Measurements from ENCODE around the gene ITSN2.

The ITSN2 gene

GRCh38 chr2:24207359-24207758 is 153.0 kb downstream of the ITSN2 start:
- DNase-seq, result no peak
- Histone ChIP-seq H3K27ac (no peak overlapping the region), H3K27me3 (replicated peaks) (no peaks in the 10 kb centered on the region), H3K36me3 (replicated peaks) (peaks cover 6% of the 10 kb centered on the region), H3K4me3 (ENCODE audit: low read depth, low read length) (no peak overlapping the region)
- in situ Hi-C loops (cut with HindIII; ENCODE audit: low pct_ligation_motif_present, low sequenced_read_pairs), result no loop called here
- TF ChIP-seq CTCF (IDR thresholded peaks at IDR 0.05; ENCODE audit: low read depth, low read length, missing control alignments), result no peak

DNA sequence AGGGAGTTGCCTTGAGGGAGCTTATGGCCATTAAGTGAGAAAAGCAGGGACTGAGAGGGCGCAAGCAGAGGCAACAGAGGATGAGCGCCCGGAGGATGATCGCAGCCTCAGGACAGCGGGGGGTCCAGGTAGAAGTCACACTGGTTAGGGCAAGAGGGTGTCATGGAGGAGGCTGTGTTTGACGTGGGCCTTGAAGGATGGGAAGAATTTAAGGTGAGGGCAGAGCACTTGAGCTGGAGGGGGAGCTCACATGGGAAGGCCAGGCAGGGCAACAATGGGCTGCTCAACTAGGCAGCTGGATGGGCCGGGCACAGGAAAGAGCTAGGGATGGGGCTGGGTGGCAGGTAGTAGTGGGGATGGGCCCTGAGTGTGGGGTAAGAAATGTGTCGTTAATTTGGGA is 153.6 kb downstream of the ITSN2 start:
- H3K36me3 ChIP-seq (replicated peaks), result peaks cover 6% of the 10 kb centered on the region
- no peak overlapping the region for H3K4me3 ChIP-seq (ENCODE audit: low read depth, low read length)
- H3K27ac ChIP-seq, result no peak overlapping the region
- H3K27me3 ChIP-seq (replicated peaks), result no peaks in the 10 kb centered on the region
- DNase-seq, result no peak
- no peak for TF ChIP-seq CTCF (IDR thresholded peaks at IDR 0.05; ENCODE audit: low read depth, low read length, missing control alignments)
- in situ Hi-C loops (cut with HindIII; ENCODE audit: low pct_ligation_motif_present, low sequenced_read_pairs), result no loop called here

DNA sequence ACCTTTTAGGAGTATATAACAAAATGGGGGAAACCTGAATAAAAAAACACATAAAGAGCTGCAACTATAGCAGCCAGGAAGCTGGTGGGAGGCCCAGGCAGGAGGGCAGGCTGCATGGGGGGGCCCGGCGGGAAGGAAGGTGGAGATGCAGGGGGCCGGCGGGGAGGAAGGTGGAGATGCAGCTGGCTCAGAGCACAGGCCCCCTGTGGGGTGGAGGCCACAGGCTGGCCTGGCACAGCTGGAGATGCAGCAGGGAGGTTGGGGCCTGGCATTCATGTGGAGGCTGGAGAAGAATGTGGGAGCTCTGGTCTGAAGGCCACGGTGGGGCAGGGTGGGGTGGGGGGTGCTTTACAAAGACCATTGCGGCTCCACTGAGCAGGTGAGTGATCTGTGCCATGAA is 154.1 kb downstream of the ITSN2 start:
- TF ChIP-seq CTCF (IDR thresholded peaks at IDR 0.05; ENCODE audit: low read depth, low read length, missing control alignments), result no peak
- no peaks in the 10 kb centered on the region for H3K27me3 ChIP-seq (replicated peaks)
- H3K36me3 ChIP-seq (replicated peaks), result peaks cover 4% of the 10 kb centered on the region
- H3K4me3 ChIP-seq (ENCODE audit: low read depth, low read length), result no peak overlapping the region
- DNase-seq, result no peak
- no peak overlapping the region for H3K27ac ChIP-seq
- in situ Hi-C loops (cut with HindIII; ENCODE audit: low pct_ligation_motif_present, low sequenced_read_pairs), result no loop called here

- no peaks in the 10 kb centered on the region for H3K36me3 ChIP-seq (replicated peaks)
- no peaks in the 10 kb centered on the region for H3K27me3 ChIP-seq (replicated peaks)
- TF ChIP-seq CTCF (IDR thresholded peaks at IDR 0.05; ENCODE audit: low read depth, low read length, missing control alignments), result no peak
- no peak overlapping the region for H3K4me3 ChIP-seq (ENCODE audit: low read depth, low read length)
- in situ Hi-C loops (cut with HindIII; ENCODE audit: low pct_ligation_motif_present, low sequenced_read_pairs), result no loop called here
- H3K27ac ChIP-seq, result no peak overlapping the region
- no peak for DNase-seq
Observed at GRCh38 chr2:24205131-24205530, 155.2 kb downstream of the ITSN2 start.

DNA sequence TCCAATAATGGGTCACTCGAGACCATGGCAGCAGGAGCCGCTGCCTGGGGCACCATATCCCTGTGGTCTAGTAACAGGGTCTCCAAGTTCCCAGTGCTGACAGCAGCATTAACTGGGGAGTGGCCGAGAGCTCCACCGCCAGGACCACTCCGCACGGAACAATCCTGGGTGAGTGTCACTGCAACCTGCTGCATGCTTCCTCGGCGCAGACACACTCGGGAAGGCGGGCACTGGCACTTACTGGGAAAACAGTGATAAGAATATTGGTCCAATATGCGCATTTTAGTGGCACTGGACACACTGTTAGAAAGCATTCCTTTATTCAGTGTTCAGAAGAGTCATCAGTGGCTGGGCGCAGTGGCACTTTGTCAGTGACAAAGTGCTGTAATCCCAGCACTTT is 155.8 kb downstream of the ITSN2 start:
- no peak overlapping the region for H3K4me3 ChIP-seq (ENCODE audit: low read depth, low read length)
- no peak for DNase-seq
- no peak for TF ChIP-seq CTCF (IDR thresholded peaks at IDR 0.05; ENCODE audit: low read depth, low read length, missing control alignments)
- no peak overlapping the region for H3K27ac ChIP-seq
- no peaks in the 10 kb centered on the region for H3K36me3 ChIP-seq (replicated peaks)
- in situ Hi-C loops (cut with HindIII; ENCODE audit: low pct_ligation_motif_present, low sequenced_read_pairs), result no loop called here
- H3K27me3 ChIP-seq (replicated peaks), result no peaks in the 10 kb centered on the region

GRCh38 chr2:24203787-24204150 is 156.6 kb downstream of the ITSN2 start:
- in situ Hi-C loops (cut with HindIII; ENCODE audit: low pct_ligation_motif_present, low sequenced_read_pairs), result no loop called here
- Histone ChIP-seq H3K27ac (no peak overlapping the region), H3K27me3 (replicated peaks) (no peaks in the 10 kb centered on the region), H3K4me3 (ENCODE audit: low read depth, low read length) (no peak overlapping the region), H3K36me3 (replicated peaks) (no peaks in the 10 kb centered on the region)
- DNase-seq, result no peak
- no peak for TF ChIP-seq CTCF (IDR thresholded peaks at IDR 0.05; ENCODE audit: low read depth, low read length, missing control alignments)
